Smooth muscle cell (in vitro differentiated cells): Measurements from ENCODE around the gene HDAC10. TPM values are rescaled to one million over a fixed set of nuclear protein-coding genes. Genes with fewer than 3 reads are reported as not detected.

Source experiments
- DNase-seq: peaks from one replicate; lab custom pipeline; 2025; ENCODE audit not compliant: unreplicated experiment; lab: John Stamatoyannopoulos, UW
- H2AFZ ChIP-seq: fragments of 200-600 bp; sonication (generic); 2 replicates; pipeline ENCODE4 v1.6.0; 2016; ENCODE audit warnings: antibody characterized with exemption, low read depth, mild to moderate bottlenecking
- H3F3A ChIP-seq: fragments of 200-600 bp; sonication (generic); 2 replicates; pipeline ENCODE4 v1.6.0; 2017; ENCODE audit warnings: antibody characterized with exemption, low read depth
- H3K27ac ChIP-seq: fragments of 200-600 bp; sonication (generic); 2 replicates; pipeline ENCODE4 v1.5.1; 2016; ENCODE audit warnings: low read depth, mild to moderate bottlenecking
- H3K27me3 ChIP-seq: fragments of 200-600 bp; sonication (generic); 2 replicates; pipeline ENCODE4 v1.6.1; 2016; ENCODE audit warnings: low read depth, mild to moderate bottlenecking
- H3K36me3 ChIP-seq: fragments of 200-600 bp; sonication (generic); 2 replicates; pipeline ENCODE4 v1.5.1; 2016; ENCODE audit warnings: low read depth
- H3K4me1 ChIP-seq: fragments of 200-600 bp; sonication (generic); 2 replicates; pipeline ENCODE4 v1.5.1; 2016; ENCODE audit warnings: low read depth
- H3K4me2 ChIP-seq: fragments of 200-600 bp; sonication (generic); 2 replicates; pipeline ENCODE4 v1.6.0; 2016; ENCODE audit warnings: mild to moderate bottlenecking
- H3K4me3 ChIP-seq: fragments of 200-600 bp; sonication (generic); 2 replicates; pipeline ENCODE4 v1.5.1; 2016; ENCODE audit warnings: mild to moderate bottlenecking
- H3K79me2 ChIP-seq: fragments of 200-600 bp; sonication (generic); 2 replicates; pipeline ENCODE4 v1.6.0; 2016; ENCODE audit warnings: low read depth, mild to moderate bottlenecking
- H3K9ac ChIP-seq: fragments of 200-600 bp; sonication (generic); 2 replicates; pipeline ENCODE4 v1.6.0; 2016; ENCODE audit warnings: low read depth
- H3K9me3 ChIP-seq: fragments of 200-600 bp; sonication (generic); replicated peaks from 2 replicates; pipeline ENCODE4 v1.5.1; 2016; ENCODE audit warnings: low read depth
- H4K20me1 ChIP-seq: fragments of 200-600 bp; sonication (generic); 2 replicates; pipeline ENCODE4 v1.6.0; 2016; ENCODE audit warnings: low read depth
- CTCF ChIP-seq: fragments of 200-600 bp; sonication (generic); IDR thresholded peaks from 2 replicates; pipeline ENCODE4 v1.5.1; 2017; ENCODE audit warnings: borderline replicate concordance, mild to moderate bottlenecking, antibody characterized with exemption; ENCODE audit not compliant: insufficient read depth, poor library complexity, severe bottlenecking
- WGBS: methylation state at CpG from one replicate; pipeline ENCODE4 v1.1.7; 2016; ENCODE audit warnings: low lambda C conversion rate; 5-methylcytosine and 5-hydroxymethylcytosine counted together
- polyA plus RNA-seq: library from polyadenylated mRNA; unstranded; fragments of >200 nt; fragmentation: Nextera tagmentation; extraction: Ambion mirVana; gene quantifications from 2 replicates; pipeline ENCODE4 v1.2.1, GENCODE V29; 2016
- total RNA-seq: library from RNA; depleted of rRNA; stranded (reverse); fragments of >200 nt; gene quantifications from 2 replicates; pipeline ENCODE4 v1.2.3, GENCODE V29; 2014

Gene HDAC10
- total and polyA plus RNA-seq, 2 experiments from 2014 or later = 9.5 to 15.7 TPM

GRCh38 chr22:50196256-50196655 is 54.8 kb downstream of the HDAC10 start:
- WGBS = 93% methylated on average over 18 of the region's 18 CpGs
- H3K4me1 ChIP-seq = peaks cover 10% of the 10 kb centered on the region
- no peaks in the 10 kb centered on the region for H3K9me3 ChIP-seq
- H2AFZ ChIP-seq = no peak overlapping the region
- H4K20me1 ChIP-seq = peaks cover 40% of the 10 kb centered on the region
- no peak overlapping the region for H3K4me2 ChIP-seq
- DNase-seq = no peak
- no peak for TF ChIP-seq CTCF
- no peak overlapping the region for H3K27ac ChIP-seq
- no peak overlapping the region for H3K9ac ChIP-seq
- no peaks in the 10 kb centered on the region for H3K27me3 ChIP-seq
- H3K4me3 ChIP-seq = no peak overlapping the region
- peaks cover 20% of the 10 kb centered on the region for H3K79me2 ChIP-seq
- H3K36me3 ChIP-seq = no peaks in the 10 kb centered on the region
- no peaks in the 10 kb centered on the region for H3F3A ChIP-seq

Other genes starting within 250 kb of the HDAC10 start
- 0.04 TPM in 1 of 2 replicates, not detected in the other for gene IL17REL, start 238.5 kb downstream of the HDAC10 start, total RNA-seq
- not detected in 2 replicates for gene IL17REL, start 238.5 kb downstream of the HDAC10 start, polyA plus RNA-seq
- gene TTLL8, start 193.0 kb downstream of the HDAC10 start, total RNA-seq = not detected in 2 replicates
- gene TTLL8, start 193.0 kb downstream of the HDAC10 start, polyA plus RNA-seq = 0.10 TPM in 1 of 2 replicates, not detected in the other
- 4.2 and 5.6 TPM in 2 replicates for gene MLC1, start 165.8 kb downstream of the HDAC10 start, total RNA-seq
- 5.6 and 6.3 TPM in 2 replicates for gene MLC1, start 165.8 kb downstream of the HDAC10 start, polyA plus RNA-seq
- gene MOV10L1, start 161.3 kb downstream of the HDAC10 start, total RNA-seq = 0.85 and 1.2 TPM in 2 replicates
- 0.10 and 1.1 TPM in 2 replicates for gene MOV10L1, start 161.3 kb downstream of the HDAC10 start, polyA plus RNA-seq
- 5.1 TPM in 2 replicates for gene PANX2, start 80.5 kb downstream of the HDAC10 start, total RNA-seq
- 2.5 and 2.9 TPM in 2 replicates for gene PANX2, start 80.5 kb downstream of the HDAC10 start, polyA plus RNA-seq
- 14.0 and 17.8 TPM in 2 replicates for gene TRABD, start 65.4 kb downstream of the HDAC10 start, total RNA-seq
- 56.9 and 58.5 TPM in 2 replicates for gene TRABD, start 65.4 kb downstream of the HDAC10 start, polyA plus RNA-seq
- gene SELENOO, start 50.3 kb downstream of the HDAC10 start, total RNA-seq = 9.0 and 16.3 TPM in 2 replicates
- gene SELENOO, start 50.3 kb downstream of the HDAC10 start, polyA plus RNA-seq = 21.3 and 28.4 TPM in 2 replicates
- gene TUBGCP6, start 6.2 kb downstream of the HDAC10 start, total RNA-seq = 10.0 and 10.6 TPM in 2 replicates
- gene TUBGCP6, start 6.2 kb downstream of the HDAC10 start, polyA plus RNA-seq = 22.7 and 26.0 TPM in 2 replicates
- gene MAPK12, start 10.4 kb upstream of the HDAC10 start, total RNA-seq = 9.5 and 14.9 TPM in 2 replicates
- gene MAPK12, start 10.4 kb upstream of the HDAC10 start, polyA plus RNA-seq = 26.2 and 27.8 TPM in 2 replicates
- gene MAPK11, start 19.1 kb upstream of the HDAC10 start, total RNA-seq = 2.8 and 4.2 TPM in 2 replicates
- gene MAPK11, start 19.1 kb upstream of the HDAC10 start, polyA plus RNA-seq = 0.65 and 1.4 TPM in 2 replicates
- gene PLXNB2, start 56.4 kb upstream of the HDAC10 start, total RNA-seq = 183 and 195 TPM in 2 replicates
- gene PLXNB2, start 56.4 kb upstream of the HDAC10 start, polyA plus RNA-seq = 210 and 249 TPM in 2 replicates
- gene DENND6B, start 75.7 kb upstream of the HDAC10 start, total RNA-seq = 2.4 and 3.1 TPM in 2 replicates
- 7.8 and 10.1 TPM in 2 replicates for gene DENND6B, start 75.7 kb upstream of the HDAC10 start, polyA plus RNA-seq
- 24.6 and 30.7 TPM in 2 replicates for gene PPP6R2, start 92.1 kb upstream of the HDAC10 start, total RNA-seq
- gene PPP6R2, start 92.1 kb upstream of the HDAC10 start, polyA plus RNA-seq = 31.6 and 36.3 TPM in 2 replicates
- 34.1 and 37.3 TPM in 2 replicates for gene SBF1, start 223.8 kb upstream of the HDAC10 start, total RNA-seq
- 53.6 and 70.8 TPM in 2 replicates for gene SBF1, start 223.8 kb upstream of the HDAC10 start, polyA plus RNA-seq
- 3.0 and 4.1 TPM in 2 replicates for gene ADM2, start 230.3 kb upstream of the HDAC10 start, total RNA-seq
- gene ADM2, start 230.3 kb upstream of the HDAC10 start, polyA plus RNA-seq = 15.8 and 16.9 TPM in 2 replicates
- 2.1 TPM in 1 of 2 replicates, not detected in the other for gene MIOX, start 235.6 kb upstream of the HDAC10 start, total RNA-seq
- 0.49 and 0.54 TPM in 2 replicates for gene MIOX, start 235.6 kb upstream of the HDAC10 start, polyA plus RNA-seq